GM21390 (cell line): Measurements from ENCODE around the gene RHOT2.

Experiments used
- ATAC-seq: cut with Tn5 transposase; IDR thresholded peaks from one replicate; pipeline ENCODE4 v1.9.1; 2021; ENCODE audit not compliant: unreplicated experiment

Gene RHOT2

GRCh38 chr16:667780-668518, at the start of gene RHOT2:
Gene RHOT2, plus strand, starts transcription at chr16:668132. Its CDS starts 68 bp downstream, at chr16:668200.
- ATAC-seq: peak; percentile 82

DNA sequence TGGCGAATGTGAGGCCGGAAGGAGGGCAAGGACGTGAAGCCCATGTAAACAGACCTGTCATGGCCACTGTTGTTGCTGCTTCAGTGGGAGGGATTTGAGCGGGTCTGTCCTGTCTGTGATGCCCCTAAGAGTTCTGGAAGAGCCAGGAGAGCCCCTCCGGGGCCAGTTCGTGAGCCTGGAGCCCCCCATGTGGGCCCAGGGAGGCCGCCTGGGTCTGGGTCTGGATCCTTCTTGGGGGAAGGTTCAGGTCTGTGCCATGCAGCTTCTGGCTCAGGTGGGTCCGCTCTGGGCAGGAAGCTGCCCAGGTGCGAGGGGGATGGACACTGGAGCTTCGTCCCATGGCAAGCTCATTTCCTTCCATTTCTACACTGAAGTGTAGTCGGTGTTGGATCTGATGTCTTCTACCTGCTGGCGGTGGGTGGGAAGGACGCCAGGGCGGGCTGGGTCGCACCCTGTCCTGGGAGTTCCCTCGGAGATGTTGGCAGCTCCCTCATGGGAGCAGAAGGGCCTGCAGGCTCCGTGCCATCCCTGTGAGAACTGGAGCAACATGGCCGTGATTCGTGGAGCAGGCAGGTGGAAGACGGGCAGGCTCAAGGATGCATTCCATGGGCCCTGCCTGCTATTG, 48.3 kb upstream of the RHOT2 start:
- ATAC-seq: no peak

DNA sequence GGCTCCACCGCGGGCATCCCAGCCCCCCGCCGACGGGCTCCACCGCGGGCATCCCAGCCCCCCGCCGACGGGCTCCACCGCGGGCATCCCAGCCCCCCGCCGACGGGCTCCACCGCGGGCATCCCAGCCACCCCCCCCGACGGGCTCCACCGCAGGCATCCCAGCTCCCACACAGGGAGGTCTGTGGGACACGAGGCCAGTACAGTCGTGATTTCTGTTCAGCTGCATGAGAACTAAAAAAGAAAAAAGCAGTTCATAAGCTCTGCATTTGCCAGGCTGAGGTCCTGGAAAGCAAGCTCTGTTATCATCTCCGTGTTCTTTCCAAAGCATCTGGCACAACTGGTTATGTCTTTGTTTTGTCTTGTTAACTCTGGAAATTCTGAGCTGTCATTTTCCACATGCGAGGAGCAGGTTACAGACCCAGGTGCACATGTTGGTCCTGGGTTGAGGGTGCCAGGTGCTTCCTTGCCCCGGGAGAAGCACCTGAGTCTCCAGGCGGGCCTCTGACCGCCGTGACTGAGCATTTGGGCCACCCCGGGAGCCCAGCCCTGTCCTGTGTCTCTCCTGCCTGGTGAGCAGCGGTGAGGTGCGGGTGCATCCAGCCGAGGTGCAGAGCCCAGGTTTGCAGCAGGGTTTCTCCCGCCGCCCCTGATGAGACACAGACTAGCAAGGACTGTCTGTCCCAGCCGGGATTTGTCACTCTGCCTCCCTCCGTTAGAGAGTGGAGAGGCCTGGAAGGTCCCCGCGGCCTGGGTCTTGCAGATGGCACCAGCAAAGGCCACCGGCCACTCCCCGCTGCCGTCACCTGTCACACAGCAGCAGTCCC, 47.0 kb upstream of the RHOT2 start:
- no peak for ATAC-seq

DNA sequence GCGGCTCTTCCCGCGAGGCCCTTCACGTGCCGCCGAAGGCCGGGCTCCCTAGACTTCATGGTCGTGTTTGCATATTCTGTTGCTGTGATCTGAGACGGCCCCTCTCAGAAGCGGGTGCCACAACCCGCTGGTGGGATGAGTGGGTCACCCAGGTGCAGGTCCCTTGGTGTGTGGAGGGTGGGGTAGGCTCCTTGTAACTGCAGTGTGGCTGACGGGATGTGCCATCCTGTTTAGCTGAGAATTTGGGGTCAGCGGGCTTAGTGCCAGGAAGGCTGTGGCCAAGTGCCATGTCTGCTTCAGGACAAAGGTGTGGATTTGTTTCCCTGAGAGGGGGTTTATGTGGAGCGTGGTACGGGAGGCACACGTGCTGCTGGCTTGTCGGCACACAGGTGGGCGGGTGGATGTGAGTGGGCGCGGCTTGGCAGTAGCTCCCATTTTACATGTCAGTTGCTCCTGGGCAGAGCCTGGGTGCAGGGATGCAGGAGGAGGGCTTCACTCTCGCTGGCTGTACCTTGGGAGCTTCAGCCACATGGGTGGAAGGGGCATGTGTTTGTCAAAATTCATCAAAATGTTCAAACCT, 46.3 kb upstream of the RHOT2 start:
- ATAC-seq: no peak

DNA sequence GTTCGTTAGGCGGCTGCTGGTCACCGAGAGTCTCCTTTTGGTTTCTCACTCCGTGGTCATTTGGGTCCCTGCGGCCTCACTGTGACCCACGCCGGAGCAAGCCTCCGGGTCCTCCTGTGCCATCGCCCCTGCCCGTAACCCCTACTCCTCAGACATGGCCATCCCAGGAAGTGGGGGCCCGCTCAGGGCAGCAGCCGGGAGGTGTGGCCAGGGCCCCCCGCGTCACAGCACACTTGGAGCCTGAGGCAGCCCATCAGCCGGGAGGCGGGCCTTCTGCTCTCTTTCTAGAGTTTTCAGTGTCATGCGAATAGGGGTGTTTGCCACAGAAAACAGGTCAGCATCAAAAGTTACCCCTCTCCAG, 45.0 kb upstream of the RHOT2 start:
- no peak for ATAC-seq

- no peak for ATAC-seq
These were observed 43.3 kb upstream of the RHOT2 start for GRCh38 chr16:624526-625070.

DNA sequence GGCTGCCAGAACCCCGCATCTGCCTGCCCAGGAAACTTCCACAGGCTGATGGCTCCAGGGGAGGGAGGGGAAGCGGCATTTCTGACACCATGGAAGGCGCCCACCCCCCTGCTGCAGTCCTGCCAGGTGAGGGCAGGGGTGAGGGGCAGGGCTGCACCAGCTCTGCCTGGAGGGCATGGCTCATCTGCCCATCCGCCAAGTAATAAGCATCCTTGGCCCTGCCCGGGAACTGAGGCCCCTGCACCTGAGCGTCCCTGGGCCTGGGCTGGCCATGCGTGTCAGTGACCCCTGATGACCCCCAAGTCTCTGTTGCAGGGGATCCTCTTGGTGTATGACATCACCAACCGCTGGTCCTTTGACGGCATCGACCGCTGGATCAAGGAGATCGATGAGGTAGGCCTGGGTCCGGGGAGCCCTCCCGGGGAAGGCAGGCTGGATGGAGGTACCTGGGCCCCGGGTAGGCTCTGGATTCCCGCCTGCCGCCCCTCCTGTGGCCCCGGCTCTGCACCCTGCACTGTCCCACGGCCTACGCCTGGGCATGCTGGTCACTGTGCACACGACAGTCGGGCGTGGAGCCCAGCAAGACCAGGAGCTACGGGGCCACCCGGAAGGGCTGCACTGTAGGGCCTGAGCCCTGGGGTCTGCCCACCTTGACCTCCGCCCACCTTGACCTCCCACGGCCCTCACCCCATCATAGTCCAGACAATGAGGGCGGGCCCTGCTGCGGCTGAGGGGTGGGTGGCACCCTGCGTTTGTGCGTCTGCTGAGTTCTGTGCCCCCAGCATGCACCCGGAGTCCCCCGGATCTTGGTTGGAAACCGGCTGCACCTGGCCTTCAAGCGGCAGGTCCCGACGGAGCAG, 42.6 kb upstream of the RHOT2 start:
- no peak for ATAC-seq

- ATAC-seq: no peak
These were observed 41.8 kb upstream of the RHOT2 start for GRCh38 chr16:625977-626765.

- ATAC-seq: no peak
These were observed 41.0 kb upstream of the RHOT2 start for GRCh38 chr16:626787-627453.

GRCh38 chr16:627454-628239, 40.3 kb upstream of the RHOT2 start:
- no peak for ATAC-seq

- ATAC-seq: no peak
These were observed 39.4 kb upstream of the RHOT2 start for GRCh38 chr16:628321-629061.

GRCh38 chr16:629185-629832, 38.6 kb upstream of the RHOT2 start:
- ATAC-seq: no peak

GRCh38 chr16:629833-630248, 38.1 kb upstream of the RHOT2 start:
- ATAC-seq: no peak

GRCh38 chr16:630249-630814, 37.6 kb upstream of the RHOT2 start:
- no peak for ATAC-seq

- no peak for ATAC-seq
These were observed 37.0 kb upstream of the RHOT2 start, which contains the start of gene WFIKKN1 for GRCh38 chr16:630815-631405. Gene WFIKKN1, plus strand, starts transcription at chr16:630985. Its CDS starts 269 bp downstream, at chr16:631254.

GRCh38 chr16:631808-632358, 36.0 kb upstream of the RHOT2 start:
- ATAC-seq: no peak
